KOPT-K1 (cell line): ENCODE results near the gene IFNGR1.
"Not testable (repeated sequence)": the region's sequence is repeated elsewhere in the genome, so short reads cannot be mapped to it uniquely, and the experiment has no call there.

ENCODE experiments used
- H3K27ac ChIP-seq: fragments of 200-600 bp; sonication (generic); 2 replicates; pipeline ENCODE4 v1.5.1; 2016; ENCODE audit warnings: antibody characterized with exemption, mild to moderate bottlenecking, low read depth, low read length; ENCODE audit not compliant: poor library complexity, severe bottlenecking
- H3K36me3 ChIP-seq: fragments of 200-600 bp; sonication (generic); 2 replicates; pipeline ENCODE4 v1.5.1; 2017; ENCODE audit warnings: antibody characterized with exemption, mild to moderate bottlenecking, low read length, moderate library complexity; ENCODE audit not compliant: insufficient read depth
- H3K9me3 ChIP-seq: fragments of 200-600 bp; sonication (generic); 2 replicates; pipeline ENCODE4 v1.5.1; 2017; ENCODE audit warnings: antibody characterized with exemption, low read length, mild to moderate bottlenecking; ENCODE audit not compliant: insufficient read depth, poor library complexity, severe bottlenecking

Gene IFNGR1

DNA sequence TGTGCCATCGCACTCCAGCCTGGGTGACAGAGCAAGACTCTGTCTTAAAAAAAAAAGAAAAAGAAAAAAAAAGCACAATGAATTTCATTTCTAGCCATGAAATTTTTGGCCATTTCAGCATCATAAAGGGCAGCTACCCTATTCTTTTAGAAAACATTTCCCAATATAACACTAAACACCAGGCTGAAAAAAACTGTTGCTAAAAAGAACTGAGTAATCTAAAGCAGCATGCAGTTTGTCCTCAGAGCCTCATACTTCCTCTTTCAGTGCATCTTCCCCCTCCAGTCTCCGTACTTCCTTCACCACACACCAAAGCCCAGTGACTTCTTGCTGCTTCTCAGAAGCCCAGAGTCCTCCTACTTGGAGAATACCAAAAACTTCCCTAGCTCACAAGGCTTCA lies 5.6 kb upstream of the IFNGR1 start:
- H3K36me3 ChIP-seq, result no peaks in the 10 kb centered on the region
- no peaks in the 10 kb centered on the region for H3K9me3 ChIP-seq
- H3K27ac ChIP-seq, result no peak overlapping the region

DNA sequence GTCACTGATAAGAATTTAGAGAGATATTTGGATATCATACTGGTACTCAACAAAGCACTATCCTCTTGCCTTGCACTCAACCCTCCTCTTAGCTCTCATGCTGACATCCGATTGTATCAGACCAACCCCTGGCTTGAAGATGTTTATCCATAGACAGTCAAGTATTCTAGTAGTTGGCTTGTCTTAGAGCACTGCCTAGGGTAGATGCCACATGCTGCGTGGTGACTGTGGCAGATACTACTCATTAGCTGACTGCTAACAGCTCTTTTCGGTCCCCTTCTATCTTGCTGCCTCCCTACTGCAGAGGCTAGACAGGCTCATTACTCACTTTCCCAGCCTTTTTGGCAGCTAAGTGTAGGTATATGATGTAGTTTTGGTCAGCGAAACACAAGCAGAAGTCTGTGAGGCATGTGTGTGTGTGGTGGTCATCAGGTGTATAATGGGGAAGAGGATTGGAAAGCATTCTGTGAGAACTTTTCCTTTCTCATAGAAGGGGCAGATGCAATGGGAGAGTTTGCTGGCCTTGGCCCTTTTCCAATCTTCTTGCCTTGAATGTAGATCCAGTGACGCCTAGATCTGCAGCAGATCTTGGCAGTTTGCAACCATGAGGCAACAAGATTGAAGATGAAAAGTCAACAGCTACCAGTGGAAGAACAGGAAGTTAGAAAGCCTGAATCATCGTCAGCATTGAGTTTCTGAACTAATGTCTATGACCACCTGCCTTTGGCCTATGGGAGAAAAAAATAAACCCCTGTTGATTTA lies 4.4 kb upstream of the IFNGR1 start:
- no peak overlapping the region for H3K27ac ChIP-seq
- no peaks in the 10 kb centered on the region for H3K36me3 ChIP-seq
- H3K9me3 ChIP-seq, result no peaks in the 10 kb centered on the region

DNA sequence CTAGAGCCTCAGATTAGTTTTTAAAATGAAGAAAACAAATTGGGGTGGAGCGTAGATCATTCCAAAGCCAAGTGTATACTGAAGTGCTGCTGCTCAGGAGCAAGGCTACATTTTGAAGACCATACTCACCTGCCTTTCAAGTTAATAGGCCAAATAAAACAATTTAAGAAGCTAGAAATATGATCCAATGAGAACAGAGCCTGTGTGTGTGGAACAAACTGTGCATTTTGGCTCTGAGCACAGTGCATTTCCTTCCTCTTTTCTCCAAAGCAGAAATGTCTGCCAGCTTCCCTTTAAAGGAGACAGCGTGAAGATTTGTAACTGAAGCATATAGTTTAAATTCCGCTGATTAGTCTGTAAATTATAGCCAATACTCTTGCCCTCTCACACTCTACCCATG lies 3.2 kb upstream of the IFNGR1 start:
- no peaks in the 10 kb centered on the region for H3K9me3 ChIP-seq
- no peaks in the 10 kb centered on the region for H3K36me3 ChIP-seq
- no peak overlapping the region for H3K27ac ChIP-seq

DNA sequence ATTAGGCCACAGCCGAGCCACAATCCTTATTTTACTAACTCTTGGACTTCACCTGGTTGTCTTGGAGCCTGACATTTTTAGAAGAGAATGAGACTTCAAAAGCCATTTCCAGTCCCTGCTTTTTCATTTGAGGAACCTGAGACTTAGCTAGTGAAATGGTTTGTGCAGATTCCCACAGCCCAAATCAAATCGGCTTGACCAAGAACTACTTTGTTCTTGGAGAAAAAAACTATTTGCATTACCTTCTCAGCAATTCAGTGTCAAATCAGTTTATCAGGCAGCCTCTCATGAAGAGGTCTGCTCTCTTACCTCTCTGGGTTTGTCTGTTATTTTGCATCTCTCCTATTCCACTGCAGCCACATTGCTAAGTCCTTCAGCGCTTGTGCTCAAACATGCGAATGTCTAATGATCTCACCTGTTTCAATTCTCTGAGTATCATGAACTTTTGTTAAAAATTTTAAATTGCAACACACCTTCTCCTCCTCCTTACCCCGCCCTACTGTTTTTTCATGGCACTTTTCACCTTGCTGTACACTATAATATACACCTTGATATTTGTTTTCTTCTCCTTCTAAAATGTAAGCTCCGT lies 573 bp upstream of the IFNGR1 start:
- H3K27ac ChIP-seq, result peak overlapping the region; percentile 84
- no peaks in the 10 kb centered on the region for H3K9me3 ChIP-seq
- H3K36me3 ChIP-seq, result no peaks in the 10 kb centered on the region

DNA sequence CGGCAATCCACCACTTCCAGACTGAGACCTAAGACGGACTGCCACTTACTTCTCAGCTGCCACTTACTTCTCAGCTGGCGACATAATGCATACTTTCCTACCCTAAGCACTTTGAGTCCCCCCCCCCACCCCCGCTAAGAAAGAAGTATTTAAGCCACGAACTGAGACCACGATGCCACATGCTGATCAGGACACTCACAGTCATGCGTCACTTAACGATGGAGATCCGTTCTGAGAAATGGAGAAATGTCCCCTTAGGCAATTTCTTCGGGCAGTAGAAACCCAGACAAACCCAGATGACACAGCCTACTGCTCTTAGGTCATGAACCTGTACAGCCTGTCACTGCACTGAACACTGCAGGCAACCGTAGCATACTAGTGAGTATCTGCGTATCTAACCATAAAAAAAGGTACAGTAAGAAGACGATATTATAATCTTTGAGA lies 690 bp downstream of the IFNGR1 start:
- Histone ChIP-seq H3K36me3 (no peaks in the 10 kb centered on the region), H3K27ac (peak overlapping the region; percentile 84), H3K9me3 (peaks cover 7% of the 10 kb centered on the region)

DNA sequence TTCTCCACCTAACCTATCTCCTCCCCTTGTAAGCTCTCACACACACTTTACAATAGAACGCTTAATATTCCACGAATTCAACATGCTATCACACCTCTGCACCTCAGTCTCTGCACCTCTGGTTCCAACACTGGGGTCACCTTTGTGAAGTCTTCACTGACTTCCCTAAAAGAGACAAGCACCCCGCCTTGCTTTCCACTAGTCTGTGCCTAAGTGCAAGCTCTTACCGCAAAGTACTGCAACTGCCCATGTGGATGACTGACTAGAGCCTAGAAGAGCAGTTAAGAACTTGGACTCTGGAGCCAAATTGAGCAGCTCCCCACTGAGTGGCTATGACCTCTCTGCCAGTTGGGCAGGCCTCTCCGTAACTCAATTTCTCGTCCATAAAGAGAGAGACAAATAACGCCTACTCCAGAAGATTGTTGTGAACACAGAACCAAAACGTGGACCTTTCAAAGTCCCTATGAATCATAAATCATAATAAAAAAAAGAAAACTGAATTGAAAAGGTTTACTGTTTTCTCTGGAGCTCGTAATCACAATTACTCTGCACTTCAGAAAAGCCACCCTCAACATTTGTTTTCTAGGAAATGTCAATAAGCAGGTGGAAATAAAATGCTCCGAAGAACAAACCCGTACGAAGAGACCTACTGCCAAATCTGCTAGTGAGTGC lies 1.2 kb downstream of the IFNGR1 start:
- H3K27ac ChIP-seq, result peak overlapping the region; percentile 84
- H3K9me3 ChIP-seq, result peaks cover 11% of the 10 kb centered on the region

DNA sequence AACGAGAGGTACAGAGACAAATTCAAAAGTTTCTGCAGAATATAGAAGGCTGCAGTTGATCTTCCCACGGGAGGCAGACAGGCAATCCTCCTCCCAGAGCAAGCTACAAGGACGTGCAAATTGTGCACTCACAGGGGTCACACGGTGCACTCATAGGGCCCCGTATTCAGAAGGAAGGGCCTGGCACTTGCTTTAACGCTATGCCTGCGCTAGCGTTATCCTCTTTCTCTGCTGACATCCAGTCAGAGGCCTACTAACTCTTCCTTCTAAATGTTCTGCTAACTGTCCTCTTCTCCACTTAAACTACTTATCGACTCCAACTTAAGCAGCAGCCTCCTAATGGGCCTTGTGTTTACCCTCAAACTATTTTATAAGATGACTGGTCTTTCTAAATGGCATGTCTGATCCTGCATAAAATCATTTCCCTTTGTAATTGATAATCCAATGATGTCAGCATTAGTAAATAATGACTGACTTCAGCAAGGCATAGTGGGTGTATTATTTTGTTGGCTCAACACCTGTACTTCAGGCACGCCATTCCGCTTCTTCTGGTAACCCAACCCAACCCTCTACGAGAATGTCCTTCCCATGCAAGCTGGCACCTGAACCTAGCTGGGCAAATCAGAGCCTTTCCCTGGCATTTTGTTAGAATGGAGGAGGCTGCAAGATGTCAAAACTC lies 2.2 kb downstream of the IFNGR1 start:
- Histone ChIP-seq H3K36me3 (no peaks in the 10 kb centered on the region), H3K27ac (no peak overlapping the region), H3K9me3 (peaks cover 18% of the 10 kb centered on the region)

More for the DNA sequence above, 1.2 kb downstream of the IFNGR1 start:
- no peaks in the 10 kb centered on the region for H3K36me3 ChIP-seq

DNA sequence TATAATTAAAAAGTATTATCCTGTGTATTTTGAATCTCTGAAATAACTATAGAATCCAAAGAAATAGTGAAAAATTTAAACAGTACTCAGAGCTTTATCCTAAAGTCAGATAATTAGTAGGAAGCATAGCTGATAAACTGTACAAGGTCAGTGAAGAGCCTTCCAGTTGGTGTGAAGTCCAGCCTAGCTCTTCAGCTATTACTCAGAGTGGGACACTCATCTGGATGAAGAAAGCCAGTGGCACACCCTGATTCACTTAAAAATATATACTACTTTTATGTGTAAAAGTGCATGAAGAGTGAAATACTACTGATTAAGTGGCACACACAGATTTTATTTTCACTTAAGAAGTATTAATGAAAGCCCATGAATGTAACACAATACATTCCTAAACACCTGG lies 3.1 kb downstream of the IFNGR1 start:
- no peak overlapping the region for H3K27ac ChIP-seq

DNA sequence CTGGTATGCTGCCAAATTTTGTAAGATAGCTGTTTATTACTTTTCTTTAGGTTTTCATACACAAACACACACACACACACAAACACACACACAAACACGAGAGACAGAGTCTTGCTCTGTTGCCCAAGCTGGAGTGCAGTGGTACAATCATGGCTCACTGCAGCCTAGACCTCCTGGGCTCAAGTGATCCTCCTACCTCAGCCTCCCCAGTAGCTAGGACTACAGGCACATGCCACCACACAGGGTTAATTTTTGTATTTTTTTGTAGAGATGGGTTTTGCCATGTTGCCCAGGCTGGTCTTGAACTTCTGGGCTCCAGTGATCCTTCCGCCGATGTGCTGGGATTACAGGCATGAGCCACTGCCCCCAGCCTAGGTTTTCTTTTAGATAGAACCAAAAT lies 3.6 kb downstream of the IFNGR1 start:
- not testable (repeated sequence) for H3K27ac ChIP-seq, H3K36me3 ChIP-seq

More for the DNA sequence above, 3.1 kb downstream of the IFNGR1 start:
- H3K36me3 ChIP-seq, result no peaks in the 10 kb centered on the region
- peaks cover 27% of the 10 kb centered on the region for H3K9me3 ChIP-seq

DNA sequence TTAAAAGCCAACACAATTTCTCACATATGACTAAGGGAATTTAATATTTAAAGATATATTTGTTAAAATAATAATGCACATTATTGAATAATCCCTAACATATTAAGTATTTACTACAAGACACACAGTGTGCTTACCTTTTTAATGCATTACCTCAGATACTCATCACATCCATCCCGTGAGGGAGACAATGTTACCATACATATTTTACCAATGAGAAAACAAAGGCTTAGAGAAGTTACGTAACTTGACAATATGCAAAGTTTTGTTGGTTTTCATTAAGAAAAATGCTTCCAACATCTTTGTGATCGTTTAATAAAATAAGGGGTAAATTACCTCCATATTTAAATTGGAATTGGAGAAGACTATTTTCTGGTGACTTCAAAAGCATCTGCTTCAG lies 4.3 kb downstream of the IFNGR1 start:
- Histone ChIP-seq H3K36me3 (no peaks in the 10 kb centered on the region), H3K27ac (no peak overlapping the region), H3K9me3 (peaks cover 38% of the 10 kb centered on the region)

More for the DNA sequence above, 3.6 kb downstream of the IFNGR1 start:
- H3K9me3 ChIP-seq, result peaks cover 31% of the 10 kb centered on the region

DNA sequence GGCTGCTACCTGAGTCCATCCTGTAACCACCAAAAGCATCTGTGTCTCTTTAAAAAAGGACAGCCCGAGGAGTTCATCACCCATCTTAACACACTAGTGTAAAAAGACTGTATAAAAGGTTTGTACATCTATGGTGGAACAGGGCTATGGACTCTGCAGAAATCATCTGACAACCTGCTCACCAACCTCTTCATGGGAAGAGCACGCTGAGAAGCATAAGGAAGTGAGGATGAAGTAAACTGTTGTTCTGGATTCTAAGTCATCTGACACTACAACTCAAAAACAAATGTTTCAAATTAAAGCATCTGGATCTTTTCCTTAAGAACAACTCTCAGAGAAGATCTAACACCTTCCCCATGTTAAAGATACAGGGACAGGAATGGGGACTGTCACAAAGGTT lies 5.4 kb downstream of the IFNGR1 start:
- H3K9me3 ChIP-seq, result peaks cover 50% of the 10 kb centered on the region
- H3K27ac ChIP-seq, result no peak overlapping the region
- no peaks in the 10 kb centered on the region for H3K36me3 ChIP-seq

DNA sequence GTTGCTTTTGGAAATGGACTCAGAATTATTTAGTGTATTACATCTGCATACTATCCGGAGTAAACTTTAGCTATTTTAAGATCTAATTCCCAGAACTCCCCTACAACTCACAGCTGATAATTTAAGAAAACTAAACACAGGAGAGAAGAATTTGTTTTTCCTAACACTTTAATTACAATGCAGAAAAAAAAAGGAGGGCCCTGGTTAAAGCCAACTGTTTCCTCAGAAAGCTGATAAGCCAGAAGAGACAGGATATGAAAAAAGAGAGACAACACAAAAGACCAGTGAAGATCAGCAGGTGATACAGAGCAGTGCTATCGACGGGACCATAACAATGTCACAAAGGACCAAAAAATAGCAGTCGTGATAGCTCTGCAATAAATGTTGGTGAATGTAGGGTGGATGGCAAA lies 5.8 kb downstream of the IFNGR1 start:
- Histone ChIP-seq H3K36me3 (no peaks in the 10 kb centered on the region), H3K27ac (no peak overlapping the region), H3K9me3 (peaks cover 54% of the 10 kb centered on the region)

DNA sequence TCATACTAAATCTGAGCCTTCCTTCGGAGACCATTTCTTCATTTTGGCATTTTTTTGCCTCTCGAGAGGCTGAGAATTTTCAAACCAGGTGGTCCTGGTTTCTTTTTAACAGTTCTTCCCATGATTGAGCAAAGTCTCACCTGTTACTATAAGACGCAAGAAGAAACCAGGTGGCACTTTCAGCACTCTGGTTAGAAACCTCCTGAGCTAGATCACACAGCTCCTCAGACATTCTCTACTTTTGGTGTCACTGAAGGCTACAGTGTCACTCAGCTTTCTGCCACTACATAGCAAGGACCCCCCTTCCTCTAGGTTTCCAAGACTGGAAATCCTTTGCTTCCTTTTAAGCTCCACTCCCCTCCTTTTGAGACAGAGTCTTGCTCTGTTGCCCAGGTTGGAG lies 7.3 kb downstream of the IFNGR1 start:
- no peaks in the 10 kb centered on the region for H3K36me3 ChIP-seq
- H3K27ac ChIP-seq, result no peak overlapping the region
- H3K9me3 ChIP-seq, result peaks cover 69% of the 10 kb centered on the region

DNA sequence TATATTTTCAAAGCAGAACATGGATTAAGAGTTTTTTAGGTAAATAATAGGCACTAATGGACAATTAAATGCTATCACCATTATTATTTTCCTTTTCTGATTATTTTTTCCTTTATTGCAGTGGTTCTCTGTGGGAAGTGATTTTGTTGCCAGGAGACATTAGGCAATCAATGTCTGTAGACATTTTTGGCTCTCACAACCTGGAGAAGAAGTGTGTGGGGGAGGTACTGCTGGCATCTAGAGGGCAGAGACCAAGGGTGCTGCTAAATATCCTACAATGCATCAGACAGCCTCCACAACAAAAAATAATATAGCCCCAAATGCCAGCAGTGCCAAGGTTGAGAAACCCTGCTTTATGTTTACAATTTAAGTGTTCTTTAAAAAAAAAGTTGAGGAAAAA lies 8.3 kb downstream of the IFNGR1 start:
- H3K36me3 ChIP-seq, result no peaks in the 10 kb centered on the region
- no peak overlapping the region for H3K27ac ChIP-seq
- peaks cover 72% of the 10 kb centered on the region for H3K9me3 ChIP-seq

DNA sequence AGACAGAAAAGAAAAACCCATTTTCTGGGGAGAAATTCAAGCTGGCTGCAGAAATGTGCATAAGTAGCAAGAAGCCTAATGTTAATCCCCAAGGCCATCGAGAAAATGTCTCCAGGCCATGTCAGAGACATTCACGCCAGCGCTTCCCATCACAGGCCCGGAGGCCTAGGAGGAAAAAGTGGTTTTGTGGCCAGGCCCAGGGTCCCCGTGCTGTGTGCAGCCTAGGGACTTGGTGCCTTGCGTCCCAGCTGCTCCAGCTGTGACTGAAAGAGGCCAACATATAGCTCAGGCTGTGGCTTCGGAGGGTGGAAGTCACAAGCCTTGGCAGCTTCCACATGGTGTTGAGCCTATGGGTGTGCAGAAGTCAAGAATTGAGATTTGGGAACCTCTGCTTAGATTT lies 10.9 kb downstream of the IFNGR1 start:
- peaks cover 23% of the 10 kb centered on the region for H3K36me3 ChIP-seq
- peaks cover 63% of the 10 kb centered on the region for H3K9me3 ChIP-seq
- no peak overlapping the region for H3K27ac ChIP-seq
